ENCODE measurements around the gene CADM2. TPM values are rescaled to one million over a fixed set of nuclear protein-coding genes. Genes with fewer than 3 reads are reported as not detected.

Gene CADM2
- total RNA-seq, 1 experiment from 2014 or later: 0.47 TPM

DNA sequence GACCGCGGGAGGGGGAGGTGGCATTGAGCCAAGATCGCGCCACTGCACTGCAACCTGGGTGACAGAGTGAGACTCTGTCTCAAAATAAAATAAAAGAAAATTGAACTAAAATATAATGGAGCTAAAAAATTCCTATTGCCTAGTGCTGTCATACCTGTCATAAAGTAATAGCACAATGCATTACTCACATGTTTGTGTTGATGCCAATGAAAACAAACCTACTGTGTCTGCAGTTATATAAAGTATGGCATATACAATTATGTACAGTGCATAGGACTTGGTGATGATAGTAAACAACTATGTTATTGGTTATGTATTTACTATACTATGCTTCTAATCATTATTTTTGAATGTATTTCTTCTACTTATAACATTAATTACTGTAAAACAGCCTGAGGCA is 411.6 kb downstream of the CADM2 start:
- Histone ChIP-seq H3K4me3 (ENCODE audit: low read length) (no peak overlapping the region), H3K9me3 (ENCODE audit: low read length) (no peaks in the 10 kb centered on the region), H3K4me2 (ENCODE audit: low read length) (no peak overlapping the region), H3K36me3 (ENCODE audit: low read depth, low read length) (no peaks in the 10 kb centered on the region), H3K79me2 (ENCODE audit: low read length) (no peaks in the 10 kb centered on the region), H2AFZ (ENCODE audit: low read length) (no peak overlapping the region), H3K27ac (ENCODE audit: low read length) (no peak overlapping the region), H3K9me2 (replicated peaks; ENCODE audit: low read length) (no peaks in the 10 kb centered on the region), H3K9ac (ENCODE audit: low read length) (no peak overlapping the region), H3F3A (ENCODE audit: low read length, unreplicated experiment) (no peaks in the 10 kb centered on the region), H3K27me3 (ENCODE audit: low read length) (no peaks in the 10 kb centered on the region), H3K4me1 (ENCODE audit: insufficient read depth, low read length) (no peaks in the 10 kb centered on the region), H4K20me1 (ENCODE audit: low read length) (no peaks in the 10 kb centered on the region)
- DNase-seq (peak; percentile 34), ATAC-seq (peak; percentile 64)
- ChIA-PET CTCF (no interaction called here), POLR2A (ENCODE audit: unreplicated experiment) (no interaction called here)
- intact Hi-C loops (cut with micrococcal nuclease): no loop called here
- BruUV-seq (replicated peaks): no TSS peak
- TF ChIP-seq, protein P1, sequence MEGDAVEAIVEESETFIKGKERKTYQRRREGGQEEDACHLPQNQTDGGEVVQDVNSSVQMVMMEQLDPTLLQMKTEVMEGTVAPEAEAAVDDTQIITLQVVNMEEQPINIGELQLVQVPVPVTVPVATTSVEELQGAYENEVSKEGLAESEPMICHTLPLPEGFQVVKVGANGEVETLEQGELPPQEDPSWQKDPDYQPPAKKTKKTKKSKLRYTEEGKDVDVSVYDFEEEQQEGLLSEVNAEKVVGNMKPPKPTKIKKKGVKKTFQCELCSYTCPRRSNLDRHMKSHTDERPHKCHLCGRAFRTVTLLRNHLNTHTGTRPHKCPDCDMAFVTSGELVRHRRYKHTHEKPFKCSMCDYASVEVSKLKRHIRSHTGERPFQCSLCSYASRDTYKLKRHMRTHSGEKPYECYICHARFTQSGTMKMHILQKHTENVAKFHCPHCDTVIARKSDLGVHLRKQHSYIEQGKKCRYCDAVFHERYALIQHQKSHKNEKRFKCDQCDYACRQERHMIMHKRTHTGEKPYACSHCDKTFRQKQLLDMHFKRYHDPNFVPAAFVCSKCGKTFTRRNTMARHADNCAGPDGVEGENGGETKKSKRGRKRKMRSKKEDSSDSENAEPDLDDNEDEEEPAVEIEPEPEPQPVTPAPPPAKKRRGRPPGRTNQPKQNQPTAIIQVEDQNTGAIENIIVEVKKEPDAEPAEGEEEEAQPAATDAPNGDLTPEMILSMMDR (conservative IDR thresholded peaks at IDR 0.05; ENCODE audit: low read depth, low read length): no peak
- no peak for TF ChIP-seq EZH2 (IDR thresholded peaks at IDR 0.05; ENCODE audit: low read length, unreplicated experiment)
- no peak for TF ChIP-seq EZH2phosphoT487 (IDR thresholded peaks at IDR 0.05; ENCODE audit: borderline replicate concordance, low read length)

DNA sequence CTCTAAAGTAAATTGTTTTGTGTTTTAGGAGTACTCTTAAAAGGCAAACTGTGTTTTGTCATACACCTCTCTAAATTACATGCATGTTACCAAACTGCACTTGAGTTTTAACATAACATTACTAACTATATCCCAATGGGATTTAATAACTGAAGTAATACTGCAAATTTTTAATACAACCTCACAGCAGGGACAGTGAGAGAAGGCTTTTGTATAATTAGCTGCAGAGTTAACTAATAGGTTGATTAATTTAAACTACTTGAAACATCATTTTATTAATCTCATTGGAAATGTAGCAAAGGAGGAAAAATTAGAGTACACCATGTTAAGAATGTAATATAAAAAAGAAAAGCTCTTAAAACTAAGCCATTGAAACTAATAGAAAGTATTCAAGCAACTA is 417.3 kb downstream of the CADM2 start:
- H3K9me2 ChIP-seq (replicated peaks; ENCODE audit: low read length): no peaks in the 10 kb centered on the region
- no peaks in the 10 kb centered on the region for H3K36me3 ChIP-seq (ENCODE audit: low read depth, low read length)
- H3K79me2 ChIP-seq (ENCODE audit: low read length): no peaks in the 10 kb centered on the region
- no peaks in the 10 kb centered on the region for H3K9me3 ChIP-seq (ENCODE audit: low read length)
- no peak for ATAC-seq
- TF ChIP-seq, protein P1 (conservative IDR thresholded peaks at IDR 0.05; ENCODE audit: low read depth, low read length): no peak
- TF ChIP-seq EZH2 (IDR thresholded peaks at IDR 0.05; ENCODE audit: low read length, unreplicated experiment) (no peak), EZH2phosphoT487 (IDR thresholded peaks at IDR 0.05; ENCODE audit: borderline replicate concordance, low read length) (no peak)
- ChIA-PET POLR2A (ENCODE audit: unreplicated experiment) (no interaction called here), CTCF (no interaction called here)
- H3K4me3 ChIP-seq (ENCODE audit: low read length): no peak overlapping the region
- H3K27ac ChIP-seq (ENCODE audit: low read length): no peak overlapping the region
- H2AFZ ChIP-seq (ENCODE audit: low read length): no peak overlapping the region
- no TSS peak for BruUV-seq (replicated peaks)
- DNase-seq: no peak
- intact Hi-C loops (cut with micrococcal nuclease): no loop called here
- no peak overlapping the region for H3K4me2 ChIP-seq (ENCODE audit: low read length)
- H3K27me3 ChIP-seq (ENCODE audit: low read length): no peaks in the 10 kb centered on the region
- no peaks in the 10 kb centered on the region for H4K20me1 ChIP-seq (ENCODE audit: low read length)
- no peaks in the 10 kb centered on the region for H3F3A ChIP-seq (ENCODE audit: low read length, unreplicated experiment)
- no peaks in the 10 kb centered on the region for H3K4me1 ChIP-seq (ENCODE audit: insufficient read depth, low read length)
- H3K9ac ChIP-seq (ENCODE audit: low read length): no peak overlapping the region

DNA sequence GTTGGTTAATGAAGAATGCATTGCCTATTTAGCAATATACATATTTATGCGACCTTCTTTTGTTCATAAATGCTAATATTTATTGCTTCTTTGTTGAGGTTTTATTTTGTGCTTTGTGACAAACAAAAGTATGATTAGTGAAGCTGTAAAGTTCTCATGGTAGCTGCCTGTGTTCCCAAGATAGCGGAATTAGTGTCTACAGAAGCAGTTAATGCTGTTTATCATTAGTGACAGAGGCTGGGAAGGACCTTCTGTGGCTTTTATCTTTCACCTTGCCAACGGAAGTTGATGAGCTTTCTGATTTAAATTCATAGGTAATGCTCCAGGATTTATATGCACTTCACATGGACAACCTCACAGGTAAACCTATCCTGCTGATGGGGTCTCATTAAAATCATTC is 418.3 kb downstream of the CADM2 start:
- no peaks in the 10 kb centered on the region for H3K9me3 ChIP-seq (ENCODE audit: low read length)
- POLR2A ChIA-PET (ENCODE audit: unreplicated experiment): interaction anchor here (0.5 kb wide), 1 partner anchor 1529 kb away, joined by 3 read pairs; no protein-coding TSS in a partner anchor
- ATAC-seq: no peak
- H3K9ac ChIP-seq (ENCODE audit: low read length): no peak overlapping the region
- no peaks in the 10 kb centered on the region for H3K4me1 ChIP-seq (ENCODE audit: insufficient read depth, low read length)
- H3K79me2 ChIP-seq (ENCODE audit: low read length): no peaks in the 10 kb centered on the region
- H3K4me3 ChIP-seq (ENCODE audit: low read length): no peak overlapping the region
- CTCF ChIA-PET: no interaction called here
- no peak overlapping the region for H3K4me2 ChIP-seq (ENCODE audit: low read length)
- no peaks in the 10 kb centered on the region for H3K9me2 ChIP-seq (replicated peaks; ENCODE audit: low read length)
- no peak overlapping the region for H2AFZ ChIP-seq (ENCODE audit: low read length)
- no peak for DNase-seq
- TF ChIP-seq EZH2 (IDR thresholded peaks at IDR 0.05; ENCODE audit: low read length, unreplicated experiment) (no peak), EZH2phosphoT487 (IDR thresholded peaks at IDR 0.05; ENCODE audit: borderline replicate concordance, low read length) (no peak)
- TF ChIP-seq, protein P1 (conservative IDR thresholded peaks at IDR 0.05; ENCODE audit: low read depth, low read length): no peak
- H4K20me1 ChIP-seq (ENCODE audit: low read length): no peaks in the 10 kb centered on the region
- H3K27ac ChIP-seq (ENCODE audit: low read length): no peak overlapping the region
- no peaks in the 10 kb centered on the region for H3F3A ChIP-seq (ENCODE audit: low read length, unreplicated experiment)
- intact Hi-C loops (cut with micrococcal nuclease): no loop called here
- no peaks in the 10 kb centered on the region for H3K27me3 ChIP-seq (ENCODE audit: low read length)
- no TSS peak for BruUV-seq (replicated peaks)
- no peaks in the 10 kb centered on the region for H3K36me3 ChIP-seq (ENCODE audit: low read depth, low read length)
